Lower lobe of right lung (tissue), 2 donors: ENCODE measurements around the gene APOBEC2. TPM values are rescaled to one million over a fixed set of nuclear protein-coding genes. Genes with fewer than 3 reads are reported as not detected.

Experiments used
- ATAC-seq, 2 donors: fragments of 200-7000 bp; cut with Tn5 transposase; one replicate each; pipeline ENCODE4 v1.9.1; 2020 to 2022; ENCODE audit warnings: mild to moderate bottlenecking in 2 of 2, moderate library complexity in 2 of 2
- DNase-seq: peaks from one replicate; pipeline ENCODE4 v3.0.0-alpha.2; 2020
- H3K27ac ChIP-seq: fragments of 200-600 bp; one replicate; pipeline ENCODE4 v1.8.0; 2022
- H3K27me3 ChIP-seq: fragments of 200-600 bp; one replicate; pipeline ENCODE4 v1.8.0; 2022; ENCODE audit warnings: low read depth
- H3K36me3 ChIP-seq: fragments of 200-600 bp; one replicate; pipeline ENCODE4 v1.8.0; 2022; ENCODE audit warnings: mild to moderate bottlenecking
- H3K4me1 ChIP-seq: fragments of 200-600 bp; one replicate; pipeline ENCODE4 v1.8.0; 2022
- H3K4me3 ChIP-seq: fragments of 200-600 bp; one replicate; pipeline ENCODE4 v1.8.0; 2022; ENCODE audit warnings: mild to moderate bottlenecking
- H3K9me3 ChIP-seq: fragments of 200-600 bp; one replicate; pipeline ENCODE4 v1.8.0; 2022
- intact Hi-C: fragments of 100-400 bp; cut with DNase I; formaldehyde crosslinking; loops from one replicate; pipeline ENCODE4 v1.11.0; 2022
- total RNA-seq: library from RNA; stranded (reverse); fragmentation: NEBNext Ultra II Directional; extraction: Animal tissue kit (Norgen Biotek cat#: 25700); gene quantifications from one replicate; pipeline ENCODE4 v1.2.1, GENCODE V29; 2021
- TF ChIP-seq, protein P1 (sequence below): fragments of 200-600 bp; IDR thresholded peaks from one replicate; pipeline ENCODE4 v1.8.0; 2022; ENCODE audit warnings: antibody characterized with exemption, mild to moderate bottlenecking
- donor health status: DM: no; HTN: yes; CAD: no; lungs with severe emphysema.

The APOBEC2 gene
- total RNA-seq, 1 donor from 2014 or later = 0.65 TPM

- ATAC-seq (peak; percentile 51 to 54), DNase-seq (no peak)
- no peak overlapping the region for H3K27ac ChIP-seq
- H3K36me3 ChIP-seq = peaks cover 32% of the 10 kb centered on the region
- intact Hi-C loops = no loop called here
- TF ChIP-seq, protein P1, sequence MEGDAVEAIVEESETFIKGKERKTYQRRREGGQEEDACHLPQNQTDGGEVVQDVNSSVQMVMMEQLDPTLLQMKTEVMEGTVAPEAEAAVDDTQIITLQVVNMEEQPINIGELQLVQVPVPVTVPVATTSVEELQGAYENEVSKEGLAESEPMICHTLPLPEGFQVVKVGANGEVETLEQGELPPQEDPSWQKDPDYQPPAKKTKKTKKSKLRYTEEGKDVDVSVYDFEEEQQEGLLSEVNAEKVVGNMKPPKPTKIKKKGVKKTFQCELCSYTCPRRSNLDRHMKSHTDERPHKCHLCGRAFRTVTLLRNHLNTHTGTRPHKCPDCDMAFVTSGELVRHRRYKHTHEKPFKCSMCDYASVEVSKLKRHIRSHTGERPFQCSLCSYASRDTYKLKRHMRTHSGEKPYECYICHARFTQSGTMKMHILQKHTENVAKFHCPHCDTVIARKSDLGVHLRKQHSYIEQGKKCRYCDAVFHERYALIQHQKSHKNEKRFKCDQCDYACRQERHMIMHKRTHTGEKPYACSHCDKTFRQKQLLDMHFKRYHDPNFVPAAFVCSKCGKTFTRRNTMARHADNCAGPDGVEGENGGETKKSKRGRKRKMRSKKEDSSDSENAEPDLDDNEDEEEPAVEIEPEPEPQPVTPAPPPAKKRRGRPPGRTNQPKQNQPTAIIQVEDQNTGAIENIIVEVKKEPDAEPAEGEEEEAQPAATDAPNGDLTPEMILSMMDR = no peak
- H3K4me3 ChIP-seq = no peak overlapping the region
- peaks cover 12% of the 10 kb centered on the region for H3K4me1 ChIP-seq
- H3K9me3 ChIP-seq = no peaks in the 10 kb centered on the region
- H3K27me3 ChIP-seq = no peaks in the 10 kb centered on the region
Measured at GRCh38 chr6:41061196-41061726, 8.3 kb downstream of the APOBEC2 start.

GRCh38 chr6:41062056-41062455, 9.1 kb downstream of the APOBEC2 start:
- H3K36me3 ChIP-seq = peaks cover 36% of the 10 kb centered on the region
- H3K27ac ChIP-seq = no peak overlapping the region
- DNase-seq (no peak), ATAC-seq (no peak)
- H3K27me3 ChIP-seq = no peaks in the 10 kb centered on the region
- TF ChIP-seq, protein P1 = no peak
- no peaks in the 10 kb centered on the region for H3K9me3 ChIP-seq
- peaks cover 17% of the 10 kb centered on the region for H3K4me1 ChIP-seq
- intact Hi-C loops = no loop called here
- H3K4me3 ChIP-seq = no peak overlapping the region

- Histone ChIP-seq H3K27me3 (no peaks in the 10 kb centered on the region), H3K9me3 (no peaks in the 10 kb centered on the region), H3K27ac (no peak overlapping the region), H3K36me3 (peaks cover 53% of the 10 kb centered on the region), H3K4me1 (peaks cover 18% of the 10 kb centered on the region), H3K4me3 (no peak overlapping the region)
- intact Hi-C loops = no loop called here
- DNase-seq (no peak), ATAC-seq (no peak)
- TF ChIP-seq, protein P1 = no peak
Measured at GRCh38 chr6:41063884-41064285, 10.9 kb downstream of the APOBEC2 start.

DNA sequence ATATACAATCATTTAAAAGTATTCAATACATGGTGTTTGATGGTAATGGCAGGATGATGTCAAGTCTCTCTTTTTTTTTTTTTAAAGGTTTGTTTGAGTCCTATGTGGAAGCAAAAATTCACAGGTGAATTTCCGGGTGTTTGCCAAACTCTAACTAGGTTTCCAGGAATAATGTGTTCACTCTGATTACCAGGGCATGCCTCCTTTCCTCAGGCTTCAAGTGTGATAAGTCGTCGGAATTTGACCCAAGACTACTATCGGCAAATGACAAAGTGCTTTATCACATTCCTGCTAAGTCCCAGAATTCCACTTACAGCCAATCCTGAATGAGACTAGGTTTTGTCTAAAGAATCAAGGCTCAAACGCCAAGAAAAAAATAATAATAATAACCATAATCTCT, 11.8 kb downstream of the APOBEC2 start:
- Histone ChIP-seq H3K36me3 (peaks cover 63% of the 10 kb centered on the region), H3K27me3 (no peaks in the 10 kb centered on the region), H3K4me3 (no peak overlapping the region), H3K4me1 (peaks cover 18% of the 10 kb centered on the region), H3K9me3 (no peaks in the 10 kb centered on the region), H3K27ac (no peak overlapping the region)
- no peak for DNase-seq
- TF ChIP-seq, protein P1 = no peak
- intact Hi-C loops = no loop called here
- peak in 1 of 2 donors; percentile 19 for ATAC-seq

GRCh38 chr6:41065550-41066026, 12.6 kb downstream of the APOBEC2 start:
- DNase-seq = no peak
- Histone ChIP-seq H3K4me1 (peaks cover 19% of the 10 kb centered on the region), H3K27ac (no peak overlapping the region), H3K4me3 (no peak overlapping the region), H3K9me3 (no peaks in the 10 kb centered on the region), H3K36me3 (peaks cover 64% of the 10 kb centered on the region), H3K27me3 (no peaks in the 10 kb centered on the region)
- no peak for ATAC-seq
- TF ChIP-seq, protein P1 = no peak
- intact Hi-C loops = no loop called here
